SK-N-SH (cell line): ENCODE data around the gene EPX. TPM values are rescaled to one million over a fixed set of nuclear protein-coding genes. Genes with fewer than 3 reads are reported as not detected.

ENCODE experiments used
- CTCF ChIA-PET: fragments of 300-600, 350-600 bp; formaldehyde crosslinking; extraction: SDS; loops from one replicate; lab custom pipeline; 2021; lab: Yijun Ruan, JAX
- POLR2A ChIA-PET: fragments of 350-600 bp; sonication (Branson Sonifier 250); formaldehyde crosslinking; extraction: SDS; loops from one replicate; lab custom pipeline; 2020; ENCODE audit warnings: antibody characterized with exemption, inconsistent platforms; lab: Yijun Ruan, JAX
- DNase-seq: peaks from one replicate; pipeline ENCODE4 v3.0.0; 2012
- H2AFZ ChIP-seq: fragments of 200-600 bp; sonication (generic); 2 replicates; pipeline ENCODE4 v1.8.1; 2016; ENCODE audit warnings: antibody characterized with exemption, mild to moderate bottlenecking, low read depth
- H3F3A ChIP-seq: fragments of 200-600 bp; sonication (generic); replicated peaks from 2 replicates; pipeline ENCODE3; 2016; ENCODE audit warnings: antibody characterized with exemption, mild to moderate bottlenecking; ENCODE audit not compliant: insufficient read depth
- H3K27ac ChIP-seq, 2 experiments: fragments of 200-500 bp in 1 of 2; fragments of 200-600 bp in 1 of 2; sonication (Bioruptor generic) in 1 of 2; sonication (generic), shearing (Covaris generic) in 1 of 2; 2 replicates each; pipeline versions ENCODE4 v1.5.1 to v1.6.1; 2014 to 2016; ENCODE audit warnings: low read depth in 2 of 2, inconsistent platforms in 1 of 2, low read length in 1 of 2, mild to moderate bottlenecking in 1 of 2, mixed read lengths in 1 of 2
- H3K27me3 ChIP-seq: fragments of 200-600 bp; sonication (generic), shearing (Covaris generic); 2 replicates; pipeline ENCODE4 v1.6.1; 2016; ENCODE audit warnings: mixed run types; ENCODE audit not compliant: insufficient read depth
- H3K36me3 ChIP-seq, 2 experiments: fragments of 200-500 bp in 1 of 2; fragments of 200-600 bp in 1 of 2; sonication (Bioruptor generic) in 1 of 2; sonication (generic) in 1 of 2; replicated peaks in 1 of 2; 2 replicates each; pipeline versions ENCODE3 to v1.5.1; 2014 to 2016; ENCODE audit warnings: low read length in 1 of 2, mild to moderate bottlenecking in 1 of 2; ENCODE audit not compliant: insufficient read depth in 2 of 2, control insufficient read depth in 1 of 2
- H3K4me1 ChIP-seq, 2 experiments: fragments of 200-500 bp in 1 of 2; fragments of 200-600 bp in 1 of 2; sonication (Bioruptor generic) in 1 of 2; sonication (generic), shearing (Covaris generic) in 1 of 2; 2 replicates each; pipeline versions ENCODE4 v1.5.1 to v1.6.1; 2014 to 2016; ENCODE audit warnings: low read depth in 1 of 2, low read length in 1 of 2, mixed run types in 1 of 2; ENCODE audit not compliant: insufficient read depth in 2 of 2, control insufficient read depth in 1 of 2
- H3K4me2 ChIP-seq: fragments of 200-600 bp; sonication (generic), shearing (Covaris generic); 2 replicates; pipeline ENCODE4 v1.6.1; 2017; ENCODE audit warnings: mixed run types
- H3K4me3 ChIP-seq, 2 experiments: fragments of 200-500 bp in 1 of 2; fragments of 200-600 bp in 1 of 2; sonication (Bioruptor generic) in 1 of 2; sonication (generic), shearing (Covaris generic) in 1 of 2; 2 replicates each; pipeline versions ENCODE4 v1.5.1 to v1.8.1; 2014 to 2016; ENCODE audit warnings: low read depth in 2 of 2, inconsistent platforms in 1 of 2, low read length in 1 of 2, mild to moderate bottlenecking in 1 of 2, mixed read lengths in 1 of 2, moderate library complexity in 1 of 2
- H3K79me2 ChIP-seq: fragments of 200-600 bp; sonication (generic); 2 replicates; pipeline ENCODE4 v1.8.1; 2017; ENCODE audit warnings: mild to moderate bottlenecking; ENCODE audit not compliant: insufficient read depth
- H3K9ac ChIP-seq: fragments of 200-600 bp; sonication (generic); 2 replicates; pipeline ENCODE4 v1.6.1; 2017; ENCODE audit warnings: mixed run types
- H3K9me2 ChIP-seq: fragments of 200-600 bp; sonication (generic); 2 replicates; pipeline ENCODE4 v1.6.1; 2017; ENCODE audit warnings: mixed run types
- H3K9me3 ChIP-seq: fragments of 200-600 bp; sonication (generic); 2 replicates; pipeline ENCODE4 v1.6.1; 2017; ENCODE audit warnings: mixed run types, mild to moderate bottlenecking, moderate library complexity
- H4K20me1 ChIP-seq: fragments of 200-600 bp; sonication (generic); 2 replicates; pipeline ENCODE4 v1.6.1; 2017; ENCODE audit warnings: mild to moderate bottlenecking, mixed run types; ENCODE audit not compliant: insufficient read depth
- CHD2 ChIP-seq: fragments of 150-350 bp; IDR thresholded peaks from 2 replicates; pipeline ENCODE4 v1.6.1; 2018; ENCODE audit warnings: low read length; ENCODE audit not compliant: partially characterized antibody
- CTCF ChIP-seq: fragments of 200-600 bp; sonication (generic); IDR thresholded peaks from 2 replicates; pipeline ENCODE4 v1.6.1; 2017; ENCODE audit warnings: antibody characterized with exemption, mild to moderate bottlenecking, moderate library complexity
- ELF1 ChIP-seq: IDR thresholded peaks from 2 replicates; pipeline ENCODE4 v1.4.0; 2012
- EP300 ChIP-seq, 2 experiments: IDR thresholded peaks; 2 replicates each; pipeline versions ENCODE4 v1.4.0 to v1.6.1; 2012; ENCODE audit warnings: borderline replicate concordance in 1 of 2, low read depth in 1 of 2, low read length in 1 of 2
- FOSL2 ChIP-seq: IDR thresholded peaks from 2 replicates; pipeline ENCODE4 v1.4.0; 2012; ENCODE audit warnings: low read depth, mild to moderate bottlenecking, moderate library complexity, borderline replicate concordance
- GATA2 ChIP-seq: sonication (generic); formaldehyde crosslinking; IDR thresholded peaks from 2 replicates; pipeline ENCODE4 v1.5.0; 2020; ENCODE audit warnings: mild to moderate bottlenecking, missing genetic modification reagents
- JUND ChIP-seq: IDR thresholded peaks from 2 replicates; pipeline ENCODE4 v1.4.0; 2012
- MEF2A ChIP-seq: IDR thresholded peaks from 2 replicates; pipeline ENCODE4 v1.4.0; 2012; ENCODE audit warnings: low read depth, borderline replicate concordance
- MXI1 ChIP-seq: IDR thresholded peaks from 2 replicates; pipeline ENCODE4 v1.6.1; 2012; ENCODE audit warnings: mild to moderate bottlenecking, low read depth, low read length, improper control_type of control experiment
- RAD21 ChIP-seq: IDR thresholded peaks from 2 replicates; pipeline ENCODE4 v1.6.1; 2012; ENCODE audit warnings: mild to moderate bottlenecking, low read length
- RCOR1 ChIP-seq: fragments of 150-350 bp; IDR thresholded peaks from 2 replicates; pipeline ENCODE4 v1.6.1; 2017; ENCODE audit warnings: antibody characterized with exemption, low read length
- REST ChIP-seq: IDR thresholded peaks from 2 replicates; pipeline ENCODE4 v1.6.1; 2012; ENCODE audit warnings: mild to moderate bottlenecking, low read depth, low read length, moderate library complexity
- RFX5 ChIP-seq: IDR thresholded peaks from 2 replicates; pipeline ENCODE4 v1.6.1; 2012; ENCODE audit warnings: mild to moderate bottlenecking, improper control_type of control experiment, low read length
- SIN3A ChIP-seq: IDR thresholded peaks from 2 replicates; pipeline ENCODE4 v1.6.1; 2012; ENCODE audit warnings: low read depth, mild to moderate bottlenecking, low read length, moderate library complexity, borderline replicate concordance
- TAF1 ChIP-seq: IDR thresholded peaks from 2 replicates; pipeline ENCODE4 v1.6.1; 2012; ENCODE audit warnings: low read depth, mild to moderate bottlenecking, low read length, moderate library complexity, borderline replicate concordance
- USF2 ChIP-seq: fragments of 150-350 bp; IDR thresholded peaks from 2 replicates; pipeline ENCODE4 v1.6.1; 2017; ENCODE audit warnings: antibody characterized with exemption, low read length, low read depth, borderline replicate concordance
- YY1 ChIP-seq: IDR thresholded peaks from 2 replicates; pipeline ENCODE4 v1.4.0; 2012; ENCODE audit warnings: low read depth, mild to moderate bottlenecking
- WGBS: methylation state at CpG from one replicate; pipeline ENCODE4 v1.1.6; 2017; ENCODE audit warnings: low lambda C conversion rate; 5-methylcytosine and 5-hydroxymethylcytosine counted together
- polyA plus RNA-seq, 3 experiments: library from polyadenylated mRNA; depleted of rRNA; stranded (reverse); fragments of >200 nt; gene quantifications; 2 replicates each; pipeline ENCODE4 v1.2.3, GENCODE V29; 2012

The EPX gene
- polyA plus RNA-seq, 1 of the 3 experiments (the other 2 are of a cell fraction): 0.02 TPM

- Histone ChIP-seq H3K4me2 (no peak overlapping the region), H3K27ac (no peak overlapping the region), H3F3A (no peaks in the 10 kb centered on the region), H3K79me2 (no peaks in the 10 kb centered on the region), H3K4me1 (no peaks in the 10 kb centered on the region; a peak in 1 of 4 replicates), H3K9me3 (no peaks in the 10 kb centered on the region), H4K20me1 (no peaks in the 10 kb centered on the region), H3K36me3 (no peaks in the 10 kb centered on the region), H3K4me3 (no peak overlapping the region), H3K27me3 (peaks cover 46% of the 10 kb centered on the region), H3K9me2 (no peaks in the 10 kb centered on the region)
- ChIA-PET POLR2A (no interaction called here), CTCF (interaction anchor here (0.6 to 1.9 kb wide), 5 partner anchors 9 to 247 kb away, joined by 3 to 8 read pairs (median 3); partner anchors contain the start of gene MKS1)
- DNase-seq: peak; percentile 43
- WGBS: 60% methylated on average over 18 of the region's 18 CpGs
- TF ChIP-seq TAF1 (no peak), YY1 (no peak), CHD2 (no peak), FOSL2 (no peak), GATA2 (CRISPR knock-in tag) (no peak), CTCF (0 out of 2 replicates have a peak, but pooled peaks have one; percentile 18), EP300 (IDR thresholded peaks at IDR 0.05; ENCODE audit: borderline replicate concordance in 1 of 2, low read depth in 1 of 2, low read length in 1 of 2) (no peak), MEF2A (no peak), REST (no peak)
- TF ChIP-seq, all 33 proteins: peak for 1
- H2AFZ ChIP-seq: no peak overlapping the region
- H3K9ac ChIP-seq: no peak overlapping the region
These were observed 1.2 kb downstream of the EPX start for GRCh38 chr17:58193641-58194255.

- DNase-seq: no peak
- Histone ChIP-seq H3K4me3 (no peak overlapping the region), H3K9ac (no peak overlapping the region), H3K9me3 (no peaks in the 10 kb centered on the region), H3F3A (no peaks in the 10 kb centered on the region), H3K4me1 (peaks cover 0 to 4% of the 10 kb centered on the region in 2 experiments; a peak in 1 of 4 replicates), H4K20me1 (no peaks in the 10 kb centered on the region), H2AFZ (no peak overlapping the region), H3K36me3 (no peaks in the 10 kb centered on the region), H3K79me2 (no peaks in the 10 kb centered on the region), H3K4me2 (no peak overlapping the region), H3K27ac (no peak overlapping the region), H3K27me3 (peaks cover 50% of the 10 kb centered on the region), H3K9me2 (no peaks in the 10 kb centered on the region)
- CTCF ChIA-PET: interaction anchor here (1.9 kb wide), 1 partner anchor 24 kb away, joined by 8 read pairs; the partner anchor contains the start of gene MKS1
- WGBS: 53% methylated on average over 5 of the region's 5 CpGs
- POLR2A ChIA-PET: no interaction called here
- no peak for TF ChIP-seq RAD21
- no peak for TF ChIP-seq JUND
- TF ChIP-seq RCOR1: no peak
- TF ChIP-seq CTCF: no peak
- TF ChIP-seq SIN3A: no peak
- no peak for TF ChIP-seq MXI1
- TF ChIP-seq CHD2: no peak
- TF ChIP-seq USF2: no peak
- no peak for TF ChIP-seq ELF1
- no peak for TF ChIP-seq RFX5
These were observed 3.1 kb downstream of the EPX start for GRCh38 chr17:58195518-58196123.
